Ishikawa (cell line): ENCODE measurements around the gene CLEC4M.

ENCODE experiments used
- CREB1 ChIP-seq: IDR thresholded peaks from 2 replicates; pipeline ENCODE4 v1.6.1; 2012; ENCODE audit warnings: low read depth
- EP300 ChIP-seq: IDR thresholded peaks from 2 replicates; pipeline ENCODE4 v1.6.1; 2012; ENCODE audit warnings: borderline replicate concordance
- RAD21 ChIP-seq: IDR thresholded peaks from 2 replicates; pipeline ENCODE4 v1.6.1; 2012; ENCODE audit warnings: low read depth
- TAF1 ChIP-seq: IDR thresholded peaks from 2 replicates; pipeline ENCODE4 v1.6.1; 2012; ENCODE audit warnings: low read depth, mild to moderate bottlenecking
- YY1 ChIP-seq: IDR thresholded peaks from 2 replicates; pipeline ENCODE4 v1.6.1; 2012; ENCODE audit warnings: low read depth
- TF ChIP-seq, protein P1 (sequence below): IDR thresholded peaks from 2 replicates; pipeline ENCODE4 v1.6.1; 2012; ENCODE audit warnings: low read depth, mild to moderate bottlenecking
- TF ChIP-seq, protein P2 (sequence below): IDR thresholded peaks from 2 replicates; pipeline ENCODE4 v1.6.1; 2012
- TF ChIP-seq, protein P3 (sequence below): IDR thresholded peaks from 2 replicates; pipeline ENCODE4 v1.6.1; 2012

DNA sequence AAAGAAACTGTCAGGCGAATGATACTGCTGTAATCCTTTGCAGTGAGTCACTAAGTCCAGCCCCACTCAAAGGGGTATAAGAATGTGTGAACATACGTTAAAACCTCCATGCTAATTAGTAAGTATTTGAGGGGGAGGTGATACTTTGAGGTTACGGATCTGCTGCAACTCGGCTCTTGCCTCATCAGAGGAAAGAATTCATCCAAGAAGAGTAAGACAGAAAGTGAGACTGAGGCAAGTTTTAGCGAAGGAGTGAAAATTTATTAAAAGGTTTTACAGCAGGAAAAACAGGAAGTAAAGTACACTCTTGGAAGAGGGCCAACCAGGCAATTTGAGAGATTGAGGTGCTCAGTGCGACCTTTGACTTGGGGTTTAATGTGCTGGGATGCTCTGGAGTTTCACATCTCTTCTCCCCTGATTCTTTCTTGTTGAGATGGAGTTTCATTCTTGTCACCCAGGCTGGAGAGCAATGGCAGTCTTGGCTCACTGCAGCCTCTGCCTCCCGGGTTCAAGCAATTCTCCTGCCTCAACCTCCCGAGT, 9.8 kb downstream of the CLEC4M start:
- TF ChIP-seq YY1, result no peak
- TF ChIP-seq, protein P1, sequence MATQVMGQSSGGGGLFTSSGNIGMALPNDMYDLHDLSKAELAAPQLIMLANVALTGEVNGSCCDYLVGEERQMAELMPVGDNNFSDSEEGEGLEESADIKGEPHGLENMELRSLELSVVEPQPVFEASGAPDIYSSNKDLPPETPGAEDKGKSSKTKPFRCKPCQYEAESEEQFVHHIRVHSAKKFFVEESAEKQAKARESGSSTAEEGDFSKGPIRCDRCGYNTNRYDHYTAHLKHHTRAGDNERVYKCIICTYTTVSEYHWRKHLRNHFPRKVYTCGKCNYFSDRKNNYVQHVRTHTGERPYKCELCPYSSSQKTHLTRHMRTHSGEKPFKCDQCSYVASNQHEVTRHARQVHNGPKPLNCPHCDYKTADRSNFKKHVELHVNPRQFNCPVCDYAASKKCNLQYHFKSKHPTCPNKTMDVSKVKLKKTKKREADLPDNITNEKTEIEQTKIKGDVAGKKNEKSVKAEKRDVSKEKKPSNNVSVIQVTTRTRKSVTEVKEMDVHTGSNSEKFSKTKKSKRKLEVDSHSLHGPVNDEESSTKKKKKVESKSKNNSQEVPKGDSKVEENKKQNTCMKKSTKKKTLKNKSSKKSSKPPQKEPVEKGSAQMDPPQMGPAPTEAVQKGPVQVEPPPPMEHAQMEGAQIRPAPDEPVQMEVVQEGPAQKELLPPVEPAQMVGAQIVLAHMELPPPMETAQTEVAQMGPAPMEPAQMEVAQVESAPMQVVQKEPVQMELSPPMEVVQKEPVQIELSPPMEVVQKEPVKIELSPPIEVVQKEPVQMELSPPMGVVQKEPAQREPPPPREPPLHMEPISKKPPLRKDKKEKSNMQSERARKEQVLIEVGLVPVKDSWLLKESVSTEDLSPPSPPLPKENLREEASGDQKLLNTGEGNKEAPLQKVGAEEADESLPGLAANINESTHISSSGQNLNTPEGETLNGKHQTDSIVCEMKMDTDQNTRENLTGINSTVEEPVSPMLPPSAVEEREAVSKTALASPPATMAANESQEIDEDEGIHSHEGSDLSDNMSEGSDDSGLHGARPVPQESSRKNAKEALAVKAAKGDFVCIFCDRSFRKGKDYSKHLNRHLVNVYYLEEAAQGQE, result no peak
- TF ChIP-seq, protein P2, sequence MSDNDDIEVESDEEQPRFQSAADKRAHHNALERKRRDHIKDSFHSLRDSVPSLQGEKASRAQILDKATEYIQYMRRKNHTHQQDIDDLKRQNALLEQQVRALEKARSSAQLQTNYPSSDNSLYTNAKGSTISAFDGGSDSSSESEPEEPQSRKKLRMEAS, result no peak
- no peak for TF ChIP-seq TAF1
- no peak for TF ChIP-seq RAD21
- TF ChIP-seq CREB1, result no peak
- no peak for TF ChIP-seq EP300
- TF ChIP-seq, protein P3, sequence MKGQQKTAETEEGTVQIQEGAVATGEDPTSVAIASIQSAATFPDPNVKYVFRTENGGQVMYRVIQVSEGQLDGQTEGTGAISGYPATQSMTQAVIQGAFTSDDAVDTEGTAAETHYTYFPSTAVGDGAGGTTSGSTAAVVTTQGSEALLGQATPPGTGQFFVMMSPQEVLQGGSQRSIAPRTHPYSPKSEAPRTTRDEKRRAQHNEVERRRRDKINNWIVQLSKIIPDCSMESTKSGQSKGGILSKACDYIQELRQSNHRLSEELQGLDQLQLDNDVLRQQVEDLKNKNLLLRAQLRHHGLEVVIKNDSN, result no peak
